Ascending aorta (tissue), 2 donors: Measurements from ENCODE around the gene PTTG1IP2. TPM values are rescaled to one million over a fixed set of nuclear protein-coding genes. Genes with fewer than 3 reads are reported as not detected.

ENCODE experiments used
- DNase-seq, 2 donors: peaks; one replicate each; pipeline ENCODE4 v3.0.0-alpha.2; 2019; ENCODE audit warnings: low spot score in 2 of 2
- H3K27ac ChIP-seq, 2 donors: fragments of 200-600 bp; sonication (generic); one replicate each; pipeline ENCODE4 v1.5.1; 2016 to 2017; ENCODE audit warnings: mild to moderate bottlenecking in 1 of 2
- H3K27me3 ChIP-seq: fragments of 200-600 bp; sonication (generic); one replicate; pipeline ENCODE4 v1.5.1; 2017
- H3K36me3 ChIP-seq, 2 donors: fragments of 200-600 bp; sonication (generic); one replicate each; pipeline ENCODE4 v1.5.1; 2016
- H3K4me1 ChIP-seq, 2 donors: fragments of 200-600 bp; sonication (generic); one replicate each; pipeline ENCODE4 v1.5.1; 2016 to 2017; ENCODE audit warnings: mild to moderate bottlenecking in 1 of 2
- H3K4me3 ChIP-seq, 2 donors: fragments of 200-600 bp; sonication (generic); one replicate each; pipeline ENCODE4 v1.5.1; 2016 to 2017; ENCODE audit warnings: mild to moderate bottlenecking in 1 of 2
- H3K9me3 ChIP-seq, 2 donors: fragments of 200-600 bp; sonication (generic); one replicate each; pipeline ENCODE4 v1.5.1; 2016
- intact Hi-C: fragments of 100-400 bp; cut with DNase I; formaldehyde crosslinking; loops from one replicate; pipeline ENCODE4 v1.15.1; 2023
- total RNA-seq: library from RNA; depleted of rRNA; stranded (reverse); fragments of >200 nt; gene quantifications from one replicate; pipeline ENCODE4 v1.1.0, GENCODE V29; 2016
- TF ChIP-seq, protein P1 (sequence below), 3 experiments: fragments of 200-600 bp in 2 of 3; fragments of 450-650 bp in 1 of 3; sonication (generic) in 2 of 3; IDR thresholded peaks; one replicate each; pipeline ENCODE4 v1.5.1; 2016 to 2019; ENCODE audit warnings: antibody characterized with exemption in 3 of 3, mild to moderate bottlenecking in 1 of 3, moderate library complexity in 1 of 3

PTTG1IP2 gene
- total RNA-seq, 1 donor from 2014 or later, result not detected

DNA sequence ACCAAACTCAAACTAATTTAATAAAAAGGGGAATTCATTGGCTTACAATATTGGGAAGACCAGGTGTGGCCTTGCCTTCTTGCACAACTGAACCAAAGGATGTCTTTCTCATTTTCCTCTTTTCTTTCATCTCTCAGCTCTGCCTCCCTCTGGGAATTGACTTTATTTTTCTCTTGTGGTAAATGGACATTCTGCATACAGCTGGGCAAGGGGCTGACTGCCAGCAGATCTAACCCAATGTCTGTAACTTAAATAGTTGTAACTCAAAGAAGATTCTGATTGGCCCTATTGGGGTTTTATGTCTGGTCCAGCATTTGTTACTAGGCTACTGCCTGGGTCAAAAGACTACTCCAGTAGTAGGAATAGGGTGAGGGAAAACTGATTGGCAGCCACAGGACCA lies 15.3 kb downstream of the PTTG1IP2 start:
- H3K4me3 ChIP-seq, result no peak overlapping the region
- H3K27me3 ChIP-seq, result no peaks in the 10 kb centered on the region
- H3K4me1 ChIP-seq, result no peaks in the 10 kb centered on the region
- TF ChIP-seq, protein P1, sequence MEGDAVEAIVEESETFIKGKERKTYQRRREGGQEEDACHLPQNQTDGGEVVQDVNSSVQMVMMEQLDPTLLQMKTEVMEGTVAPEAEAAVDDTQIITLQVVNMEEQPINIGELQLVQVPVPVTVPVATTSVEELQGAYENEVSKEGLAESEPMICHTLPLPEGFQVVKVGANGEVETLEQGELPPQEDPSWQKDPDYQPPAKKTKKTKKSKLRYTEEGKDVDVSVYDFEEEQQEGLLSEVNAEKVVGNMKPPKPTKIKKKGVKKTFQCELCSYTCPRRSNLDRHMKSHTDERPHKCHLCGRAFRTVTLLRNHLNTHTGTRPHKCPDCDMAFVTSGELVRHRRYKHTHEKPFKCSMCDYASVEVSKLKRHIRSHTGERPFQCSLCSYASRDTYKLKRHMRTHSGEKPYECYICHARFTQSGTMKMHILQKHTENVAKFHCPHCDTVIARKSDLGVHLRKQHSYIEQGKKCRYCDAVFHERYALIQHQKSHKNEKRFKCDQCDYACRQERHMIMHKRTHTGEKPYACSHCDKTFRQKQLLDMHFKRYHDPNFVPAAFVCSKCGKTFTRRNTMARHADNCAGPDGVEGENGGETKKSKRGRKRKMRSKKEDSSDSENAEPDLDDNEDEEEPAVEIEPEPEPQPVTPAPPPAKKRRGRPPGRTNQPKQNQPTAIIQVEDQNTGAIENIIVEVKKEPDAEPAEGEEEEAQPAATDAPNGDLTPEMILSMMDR (IDR thresholded peaks at IDR 0.05), result no peak
- intact Hi-C loops, result no loop called here
- DNase-seq, result no peak
- no peaks in the 10 kb centered on the region for H3K9me3 ChIP-seq
- no peaks in the 10 kb centered on the region for H3K36me3 ChIP-seq
- H3K27ac ChIP-seq, result no peak overlapping the region

DNA sequence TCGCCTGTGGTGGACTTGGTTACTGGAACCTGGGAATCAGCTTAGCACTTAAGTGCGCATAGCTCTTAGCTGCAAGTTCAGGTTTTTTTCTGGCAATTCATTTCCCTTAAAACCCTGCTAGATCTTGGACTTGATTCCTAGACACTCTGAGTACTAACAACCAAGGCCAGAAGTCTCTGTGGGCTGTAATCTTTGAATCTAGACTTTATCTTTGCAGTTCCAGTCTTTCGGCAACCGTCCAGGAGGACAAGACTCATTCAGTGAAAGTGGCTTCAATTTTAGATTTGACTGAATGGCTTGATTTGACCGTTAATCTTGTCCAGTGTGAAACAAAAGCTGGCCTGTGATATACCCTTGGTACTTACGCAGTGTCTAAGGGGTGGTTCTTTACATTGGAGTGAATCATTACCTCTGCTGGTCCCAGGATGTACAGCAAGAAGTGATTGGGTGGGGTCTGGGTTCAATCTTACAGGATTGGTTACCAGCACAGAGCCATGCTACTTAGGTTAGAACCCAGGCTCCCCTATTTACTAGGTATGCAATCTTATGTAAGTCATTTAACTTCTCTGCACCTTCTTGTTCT lies 16.4 kb downstream of the PTTG1IP2 start:
- Histone ChIP-seq H3K36me3 (no peaks in the 10 kb centered on the region), H3K9me3 (no peaks in the 10 kb centered on the region), H3K4me1 (no peaks in the 10 kb centered on the region), H3K4me3 (no peak overlapping the region), H3K27me3 (no peaks in the 10 kb centered on the region), H3K27ac (no peak overlapping the region)
- no peak for DNase-seq
- intact Hi-C loops, result no loop called here
- TF ChIP-seq, protein P1 (IDR thresholded peaks at IDR 0.05), result no peak

DNA sequence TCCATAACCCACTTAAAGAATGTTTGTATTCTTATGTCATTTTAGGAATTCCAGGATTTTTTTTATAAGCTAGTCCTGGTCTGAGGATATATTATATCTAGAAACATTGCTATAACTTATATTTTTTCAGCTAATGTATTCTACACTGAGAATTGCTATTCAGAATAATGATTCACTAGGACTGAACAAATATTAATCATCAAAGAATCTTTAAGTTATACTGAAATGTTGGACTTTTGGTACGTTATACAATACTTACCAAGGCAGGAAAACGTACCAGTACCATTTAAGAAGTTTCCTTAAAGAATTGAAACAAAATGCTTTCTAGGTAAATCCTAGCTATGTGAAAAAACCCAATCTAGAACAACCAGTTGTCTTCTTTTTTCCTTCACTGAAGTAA lies 18.4 kb downstream of the PTTG1IP2 start:
- Histone ChIP-seq H3K4me1 (no peaks in the 10 kb centered on the region), H3K4me3 (no peak overlapping the region), H3K27ac (no peak overlapping the region), H3K9me3 (no peaks in the 10 kb centered on the region), H3K36me3 (no peaks in the 10 kb centered on the region), H3K27me3 (no peaks in the 10 kb centered on the region)
- no peak for DNase-seq
- TF ChIP-seq, protein P1 (IDR thresholded peaks at IDR 0.05), result no peak
- intact Hi-C loops, result no loop called here

DNA sequence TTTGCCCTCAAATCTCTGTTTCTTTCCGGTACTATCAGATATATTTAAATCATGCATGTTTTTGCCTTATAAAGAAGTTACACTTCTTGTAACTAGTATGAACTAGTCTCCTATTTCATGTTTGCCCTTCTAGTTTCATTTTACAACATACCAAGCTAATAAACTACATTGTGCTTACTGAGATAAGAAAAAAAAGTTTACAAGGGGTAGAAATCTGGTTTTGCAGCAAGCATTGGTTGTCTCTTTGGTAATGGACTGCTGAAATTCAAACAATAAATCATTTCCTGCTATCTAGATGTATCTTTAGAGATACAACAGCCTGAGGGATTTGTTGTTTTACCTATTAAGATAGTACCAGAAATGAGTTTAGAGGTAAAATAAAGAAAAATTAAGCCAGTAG lies 18.8 kb downstream of the PTTG1IP2 start:
- intact Hi-C loops, result no loop called here
- Histone ChIP-seq H3K4me3 (no peak overlapping the region), H3K27ac (no peak overlapping the region), H3K9me3 (no peaks in the 10 kb centered on the region), H3K27me3 (no peaks in the 10 kb centered on the region), H3K4me1 (no peaks in the 10 kb centered on the region), H3K36me3 (no peaks in the 10 kb centered on the region)
- TF ChIP-seq, protein P1 (IDR thresholded peaks at IDR 0.05), result no peak
- DNase-seq, result no peak

DNA sequence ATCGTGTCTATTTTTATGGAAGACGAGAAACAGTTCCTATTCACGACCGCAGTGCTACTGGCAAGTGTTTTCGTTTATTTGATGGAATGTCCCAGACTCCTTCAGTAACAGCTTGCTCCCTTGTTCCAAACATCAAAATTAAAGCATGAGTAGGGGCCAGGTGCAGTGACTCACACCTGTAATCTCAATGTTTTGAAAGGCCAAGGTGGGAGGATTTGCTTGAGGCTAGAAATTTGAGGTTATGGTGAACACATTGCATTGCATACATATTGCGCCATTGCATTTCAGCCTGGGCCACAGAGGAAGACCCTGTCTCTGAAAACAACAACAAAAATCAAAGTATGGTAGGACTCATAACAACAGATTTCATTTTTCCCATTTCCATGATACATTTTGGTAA lies 22.8 kb downstream of the PTTG1IP2 start:
- Histone ChIP-seq H3K4me1 (no peaks in the 10 kb centered on the region), H3K27me3 (no peaks in the 10 kb centered on the region), H3K27ac (no peak overlapping the region), H3K9me3 (no peaks in the 10 kb centered on the region), H3K36me3 (no peaks in the 10 kb centered on the region), H3K4me3 (no peak overlapping the region)
- intact Hi-C loops, result no loop called here
- DNase-seq, result no peak
- TF ChIP-seq, protein P1 (IDR thresholded peaks at IDR 0.05), result no peak

DNA sequence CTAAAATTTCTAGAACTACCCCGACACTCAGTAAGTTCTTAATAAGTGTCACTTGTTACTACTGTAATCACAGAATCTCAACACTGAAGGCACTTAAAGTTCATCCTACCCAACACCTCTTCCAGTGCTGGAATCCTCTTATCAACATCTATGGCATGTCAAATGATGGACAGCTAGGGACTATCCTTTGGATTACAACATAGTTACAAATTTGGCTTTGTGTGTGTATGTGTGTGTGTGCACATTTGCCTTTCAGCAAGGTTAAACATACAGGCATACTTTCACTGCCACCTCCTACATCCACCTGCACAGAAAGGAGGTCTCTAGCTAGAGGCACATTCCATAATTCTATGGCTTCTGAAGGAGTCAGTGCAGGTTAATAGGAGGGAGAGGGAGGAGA lies 25.8 kb downstream of the PTTG1IP2 start:
- Histone ChIP-seq H3K9me3 (no peaks in the 10 kb centered on the region), H3K27me3 (no peaks in the 10 kb centered on the region), H3K4me1 (no peaks in the 10 kb centered on the region), H3K4me3 (no peak overlapping the region), H3K27ac (no peak overlapping the region), H3K36me3 (no peaks in the 10 kb centered on the region)
- DNase-seq, result no peak
- intact Hi-C loops, result no loop called here
- TF ChIP-seq, protein P1 (IDR thresholded peaks at IDR 0.05), result no peak
